ENCODE data around the gene HDDC2.

- TF ChIP-seq, protein P1, sequence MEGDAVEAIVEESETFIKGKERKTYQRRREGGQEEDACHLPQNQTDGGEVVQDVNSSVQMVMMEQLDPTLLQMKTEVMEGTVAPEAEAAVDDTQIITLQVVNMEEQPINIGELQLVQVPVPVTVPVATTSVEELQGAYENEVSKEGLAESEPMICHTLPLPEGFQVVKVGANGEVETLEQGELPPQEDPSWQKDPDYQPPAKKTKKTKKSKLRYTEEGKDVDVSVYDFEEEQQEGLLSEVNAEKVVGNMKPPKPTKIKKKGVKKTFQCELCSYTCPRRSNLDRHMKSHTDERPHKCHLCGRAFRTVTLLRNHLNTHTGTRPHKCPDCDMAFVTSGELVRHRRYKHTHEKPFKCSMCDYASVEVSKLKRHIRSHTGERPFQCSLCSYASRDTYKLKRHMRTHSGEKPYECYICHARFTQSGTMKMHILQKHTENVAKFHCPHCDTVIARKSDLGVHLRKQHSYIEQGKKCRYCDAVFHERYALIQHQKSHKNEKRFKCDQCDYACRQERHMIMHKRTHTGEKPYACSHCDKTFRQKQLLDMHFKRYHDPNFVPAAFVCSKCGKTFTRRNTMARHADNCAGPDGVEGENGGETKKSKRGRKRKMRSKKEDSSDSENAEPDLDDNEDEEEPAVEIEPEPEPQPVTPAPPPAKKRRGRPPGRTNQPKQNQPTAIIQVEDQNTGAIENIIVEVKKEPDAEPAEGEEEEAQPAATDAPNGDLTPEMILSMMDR (conservative IDR thresholded peaks at IDR 0.05; ENCODE audit: low read length) = no peak
- TF ChIP-seq EZH2phosphoT487 (IDR thresholded peaks at IDR 0.05; ENCODE audit: borderline replicate concordance, low read depth, low read length) = no peak
Measured at GRCh38 chr6:125258651-125259353, 43.0 kb downstream of the HDDC2 start.
